Smooth muscle cell (in vitro differentiated cells): ENCODE results near the gene NEU1. TPM values are rescaled to one million over a fixed set of nuclear protein-coding genes. Genes with fewer than 3 reads are reported as not detected.

Experiments
- DNase-seq: peaks from one replicate; lab custom pipeline; 2025; ENCODE audit not compliant: unreplicated experiment; lab: John Stamatoyannopoulos, UW
- H2AFZ ChIP-seq: fragments of 200-600 bp; sonication (generic); 2 replicates; pipeline ENCODE4 v1.6.0; 2016; ENCODE audit warnings: antibody characterized with exemption, low read depth, mild to moderate bottlenecking
- H3F3A ChIP-seq: fragments of 200-600 bp; sonication (generic); 2 replicates; pipeline ENCODE4 v1.6.0; 2017; ENCODE audit warnings: antibody characterized with exemption, low read depth
- H3K27ac ChIP-seq: fragments of 200-600 bp; sonication (generic); 2 replicates; pipeline ENCODE4 v1.5.1; 2016; ENCODE audit warnings: low read depth, mild to moderate bottlenecking
- H3K27me3 ChIP-seq: fragments of 200-600 bp; sonication (generic); 2 replicates; pipeline ENCODE4 v1.6.1; 2016; ENCODE audit warnings: low read depth, mild to moderate bottlenecking
- H3K36me3 ChIP-seq: fragments of 200-600 bp; sonication (generic); 2 replicates; pipeline ENCODE4 v1.5.1; 2016; ENCODE audit warnings: low read depth
- H3K4me1 ChIP-seq: fragments of 200-600 bp; sonication (generic); 2 replicates; pipeline ENCODE4 v1.5.1; 2016; ENCODE audit warnings: low read depth
- H3K4me2 ChIP-seq: fragments of 200-600 bp; sonication (generic); 2 replicates; pipeline ENCODE4 v1.6.0; 2016; ENCODE audit warnings: mild to moderate bottlenecking
- H3K4me3 ChIP-seq: fragments of 200-600 bp; sonication (generic); 2 replicates; pipeline ENCODE4 v1.5.1; 2016; ENCODE audit warnings: mild to moderate bottlenecking
- H3K79me2 ChIP-seq: fragments of 200-600 bp; sonication (generic); 2 replicates; pipeline ENCODE4 v1.6.0; 2016; ENCODE audit warnings: low read depth, mild to moderate bottlenecking
- H3K9ac ChIP-seq: fragments of 200-600 bp; sonication (generic); 2 replicates; pipeline ENCODE4 v1.6.0; 2016; ENCODE audit warnings: low read depth
- H3K9me3 ChIP-seq: fragments of 200-600 bp; sonication (generic); replicated peaks from 2 replicates; pipeline ENCODE4 v1.5.1; 2016; ENCODE audit warnings: low read depth
- H4K20me1 ChIP-seq: fragments of 200-600 bp; sonication (generic); 2 replicates; pipeline ENCODE4 v1.6.0; 2016; ENCODE audit warnings: low read depth
- WGBS: methylation state at CpG from one replicate; pipeline ENCODE4 v1.1.7; 2016; ENCODE audit warnings: low lambda C conversion rate; 5-methylcytosine and 5-hydroxymethylcytosine counted together
- polyA plus RNA-seq: library from polyadenylated mRNA; unstranded; fragments of >200 nt; fragmentation: Nextera tagmentation; extraction: Ambion mirVana; gene quantifications from 2 replicates; pipeline ENCODE4 v1.2.1, GENCODE V29; 2016
- total RNA-seq: library from RNA; depleted of rRNA; stranded (reverse); fragments of >200 nt; gene quantifications from 2 replicates; pipeline ENCODE4 v1.2.3, GENCODE V29; 2014
- TF ChIP-seq, protein P1 (sequence below): fragments of 200-600 bp; sonication (generic); IDR thresholded peaks from 2 replicates; pipeline ENCODE4 v1.5.1; 2017; ENCODE audit warnings: borderline replicate concordance, mild to moderate bottlenecking, antibody characterized with exemption; ENCODE audit not compliant: insufficient read depth, poor library complexity, severe bottlenecking

Gene NEU1
- total and polyA plus RNA-seq, 2 experiments from 2014 or later: 47.5 to 52.7 TPM

- H3K27ac ChIP-seq: no peak overlapping the region
- no peaks in the 10 kb centered on the region for H4K20me1 ChIP-seq
- no peaks in the 10 kb centered on the region for H3K4me1 ChIP-seq
- WGBS: 79% methylated on average over 2 of the region's 2 CpGs
- DNase-seq: no peak
- no peaks in the 10 kb centered on the region for H3K27me3 ChIP-seq
- H3F3A ChIP-seq: no peaks in the 10 kb centered on the region
- H2AFZ ChIP-seq: no peak overlapping the region
- H3K4me2 ChIP-seq: peak overlapping the region; percentile 61
- H3K9me3 ChIP-seq: no peaks in the 10 kb centered on the region
- no peaks in the 10 kb centered on the region for H3K79me2 ChIP-seq
- no peaks in the 10 kb centered on the region for H3K36me3 ChIP-seq
- H3K9ac ChIP-seq: no peak overlapping the region
- no peak overlapping the region for H3K4me3 ChIP-seq
- TF ChIP-seq, protein P1, sequence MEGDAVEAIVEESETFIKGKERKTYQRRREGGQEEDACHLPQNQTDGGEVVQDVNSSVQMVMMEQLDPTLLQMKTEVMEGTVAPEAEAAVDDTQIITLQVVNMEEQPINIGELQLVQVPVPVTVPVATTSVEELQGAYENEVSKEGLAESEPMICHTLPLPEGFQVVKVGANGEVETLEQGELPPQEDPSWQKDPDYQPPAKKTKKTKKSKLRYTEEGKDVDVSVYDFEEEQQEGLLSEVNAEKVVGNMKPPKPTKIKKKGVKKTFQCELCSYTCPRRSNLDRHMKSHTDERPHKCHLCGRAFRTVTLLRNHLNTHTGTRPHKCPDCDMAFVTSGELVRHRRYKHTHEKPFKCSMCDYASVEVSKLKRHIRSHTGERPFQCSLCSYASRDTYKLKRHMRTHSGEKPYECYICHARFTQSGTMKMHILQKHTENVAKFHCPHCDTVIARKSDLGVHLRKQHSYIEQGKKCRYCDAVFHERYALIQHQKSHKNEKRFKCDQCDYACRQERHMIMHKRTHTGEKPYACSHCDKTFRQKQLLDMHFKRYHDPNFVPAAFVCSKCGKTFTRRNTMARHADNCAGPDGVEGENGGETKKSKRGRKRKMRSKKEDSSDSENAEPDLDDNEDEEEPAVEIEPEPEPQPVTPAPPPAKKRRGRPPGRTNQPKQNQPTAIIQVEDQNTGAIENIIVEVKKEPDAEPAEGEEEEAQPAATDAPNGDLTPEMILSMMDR: no peak
Observed at GRCh38 chr6:31851485-31851832, 11.2 kb downstream of the NEU1 start.

- Histone ChIP-seq H3K36me3 (no peaks in the 10 kb centered on the region), H3K4me3 (no peak overlapping the region), H4K20me1 (no peaks in the 10 kb centered on the region), H3K27ac (no peak overlapping the region), H3F3A (no peaks in the 10 kb centered on the region), H3K4me1 (no peaks in the 10 kb centered on the region), H3K27me3 (no peaks in the 10 kb centered on the region), H3K9me3 (no peaks in the 10 kb centered on the region), H3K9ac (no peak overlapping the region), H3K4me2 (no peak overlapping the region), H3K79me2 (no peaks in the 10 kb centered on the region), H2AFZ (no peak overlapping the region)
- TF ChIP-seq, protein P1: no peak
- DNase-seq: no peak
- WGBS: 98% methylated on average over 2 of the region's 2 CpGs
Observed at GRCh38 chr6:31850765-31851484, 11.7 kb downstream of the NEU1 start.

DNA sequence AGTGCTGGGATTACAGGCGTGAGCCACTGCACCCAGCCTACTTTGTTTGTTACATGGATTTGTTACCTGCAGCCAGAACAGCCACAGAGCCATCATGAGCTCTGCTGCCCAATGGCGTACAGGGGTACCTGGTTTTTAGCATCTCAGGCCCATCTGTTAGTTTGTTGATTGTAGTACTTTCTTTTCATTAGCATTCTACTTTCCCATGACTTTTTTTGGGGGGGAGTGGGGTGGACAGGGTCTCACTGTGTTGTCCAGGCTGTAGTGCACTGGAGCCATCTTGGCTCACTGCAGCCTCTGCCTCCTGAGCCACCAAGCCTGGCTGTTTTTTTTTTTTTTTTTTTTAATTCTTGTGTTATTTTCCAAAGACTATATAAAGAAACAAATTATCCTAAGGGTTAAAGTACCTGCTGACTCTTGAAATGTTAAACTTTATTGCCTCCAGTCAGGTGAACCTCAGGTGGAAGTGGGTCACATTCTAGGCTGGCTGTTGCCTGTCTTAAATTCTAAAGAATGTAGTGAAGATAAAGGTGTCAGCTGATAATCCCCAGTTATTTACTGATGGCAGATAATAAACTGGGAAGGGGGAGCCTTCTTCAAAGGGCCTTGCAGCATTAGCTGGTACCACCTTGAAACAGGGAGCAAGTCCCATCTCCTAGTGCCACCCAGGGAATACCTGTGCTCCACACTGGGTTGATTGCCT is 15.2 kb downstream of the NEU1 start:
- 96% methylated on average over 2 of the region's 2 CpGs for WGBS
- no peaks in the 10 kb centered on the region for H4K20me1 ChIP-seq
- no peak overlapping the region for H3K4me3 ChIP-seq
- no peaks in the 10 kb centered on the region for H3K36me3 ChIP-seq
- no peaks in the 10 kb centered on the region for H3K9me3 ChIP-seq
- no peak overlapping the region for H3K4me2 ChIP-seq
- H2AFZ ChIP-seq: no peak overlapping the region
- no peaks in the 10 kb centered on the region for H3K79me2 ChIP-seq
- TF ChIP-seq, protein P1: no peak
- no peaks in the 10 kb centered on the region for H3K27me3 ChIP-seq
- no peaks in the 10 kb centered on the region for H3F3A ChIP-seq
- DNase-seq: no peak
- H3K27ac ChIP-seq: no peak overlapping the region
- H3K4me1 ChIP-seq: no peaks in the 10 kb centered on the region
- H3K9ac ChIP-seq: no peak overlapping the region
